ENCODE data around the gene RYR3.
A peak's percentile ranks its signal among the peaks of the same experiment; 100 is the strongest.

Gene RYR3

DNA sequence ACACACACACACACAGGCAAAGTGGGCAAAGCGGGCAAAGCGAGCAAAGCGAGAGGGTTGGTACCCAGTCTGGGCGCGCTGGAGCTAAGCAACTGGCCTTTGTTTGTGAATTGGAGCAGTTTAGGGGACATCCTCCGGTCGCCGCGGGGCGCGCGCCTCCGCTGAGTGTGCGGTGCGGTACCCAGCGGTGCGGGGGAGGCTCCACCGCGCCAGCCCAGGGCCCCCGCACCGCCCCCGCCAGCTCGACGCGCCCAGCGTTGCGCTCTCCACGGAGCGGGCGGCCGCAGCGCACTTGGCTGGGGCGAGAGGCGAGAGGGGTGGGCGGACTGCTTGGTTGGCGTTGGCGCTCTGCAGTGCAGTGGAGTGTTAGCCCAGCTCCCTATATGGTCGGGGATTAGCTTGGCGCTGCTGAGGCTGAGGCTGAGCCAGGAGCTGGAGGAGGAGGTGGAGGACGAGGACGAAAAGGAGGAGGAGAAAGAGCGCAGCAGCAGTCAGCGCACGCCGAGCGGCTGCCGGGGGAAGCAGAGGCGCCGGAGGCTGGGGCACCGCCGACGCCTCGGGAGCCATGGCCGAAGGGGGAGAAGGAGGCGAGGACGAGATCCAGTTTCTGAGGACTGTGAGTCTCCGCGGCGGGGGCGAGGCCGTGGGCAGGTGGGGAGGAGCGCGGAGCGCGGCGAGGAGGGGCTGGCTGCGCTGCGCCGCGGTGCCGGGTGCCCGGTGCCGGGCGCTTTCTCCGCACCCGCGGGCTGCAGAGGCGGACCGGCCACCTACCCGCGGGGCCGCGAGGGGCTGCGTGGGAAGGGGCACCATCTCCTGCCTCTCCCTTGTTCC lies at the start of gene RYR3:
TSS of gene RYR3 (plus strand) at position 487 of the 831 bp plus-strand sequence. CDS start at position 566, 79 bp downstream.
- no peak for DNase-seq (ENCODE audit: low read depth in 3 of 3, low spot score in 1 of 3)

GRCh38 chr15:33262306-33262705 lies 48.5 kb upstream of the RYR3 start:
- DNase-seq (ENCODE audit: low read depth in 3 of 3, low spot score in 1 of 3), result no peak

DNA sequence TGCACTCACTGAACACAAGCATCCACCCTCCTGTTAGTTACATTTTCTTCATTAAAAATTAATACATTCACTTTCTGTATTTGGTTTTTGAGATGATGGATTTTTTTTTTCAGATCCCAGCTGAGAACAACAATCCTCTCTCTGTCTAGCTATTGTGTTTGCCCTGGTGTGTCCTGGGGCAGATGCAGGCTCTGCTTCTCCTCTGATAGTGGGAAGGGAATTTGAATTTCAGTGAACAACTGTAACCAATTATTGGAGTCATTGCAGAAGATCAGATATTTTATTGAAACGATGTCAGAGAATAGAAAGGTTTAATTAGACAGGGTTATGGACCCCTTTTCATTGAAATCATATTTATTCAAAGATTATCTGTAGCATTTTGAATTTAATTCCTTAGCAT lies 33.1 kb upstream of the RYR3 start:
- DNase-seq (ENCODE audit: low read depth in 3 of 3, low spot score in 1 of 3), result no peak

DNA sequence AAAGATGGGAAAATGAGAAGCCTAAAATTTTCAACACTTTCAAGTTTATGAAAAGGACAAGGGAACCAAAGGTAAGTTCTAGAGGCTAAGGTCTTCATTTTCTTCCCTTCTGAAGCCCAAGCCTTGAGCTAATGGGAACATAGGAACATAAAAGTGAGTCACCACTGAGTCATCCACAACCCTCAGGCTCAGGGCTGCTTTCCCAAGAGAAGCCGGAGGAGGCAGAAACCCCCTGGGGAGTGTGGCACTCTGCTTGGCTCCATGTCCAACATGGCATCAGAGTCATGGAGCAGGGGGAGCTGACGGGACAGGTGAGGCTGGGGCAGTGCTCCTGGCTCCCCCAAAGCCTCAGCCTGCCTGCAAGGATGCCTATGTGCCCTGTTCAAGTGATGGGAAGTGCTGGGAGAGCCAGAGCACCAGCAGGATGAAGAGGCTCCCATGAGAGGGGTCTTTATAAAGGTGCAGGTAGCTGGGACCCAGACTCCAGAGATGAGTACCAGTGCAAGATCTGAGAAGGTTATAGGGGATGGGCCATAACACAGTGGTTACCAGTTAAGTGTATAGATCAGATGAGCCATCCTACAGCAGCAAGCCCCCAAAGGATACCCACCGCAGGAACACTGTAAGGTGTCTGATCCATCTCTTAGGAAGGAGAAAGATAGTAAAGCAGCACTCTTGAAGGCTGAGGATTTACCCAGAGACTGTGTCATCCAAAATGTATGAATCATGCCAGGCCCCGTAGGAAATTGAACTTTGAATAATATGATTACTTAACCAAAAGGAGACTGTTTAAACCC lies 31.8 kb upstream of the RYR3 start:
- no peak for DNase-seq (ENCODE audit: low read depth in 3 of 3, low spot score in 1 of 3)

DNA sequence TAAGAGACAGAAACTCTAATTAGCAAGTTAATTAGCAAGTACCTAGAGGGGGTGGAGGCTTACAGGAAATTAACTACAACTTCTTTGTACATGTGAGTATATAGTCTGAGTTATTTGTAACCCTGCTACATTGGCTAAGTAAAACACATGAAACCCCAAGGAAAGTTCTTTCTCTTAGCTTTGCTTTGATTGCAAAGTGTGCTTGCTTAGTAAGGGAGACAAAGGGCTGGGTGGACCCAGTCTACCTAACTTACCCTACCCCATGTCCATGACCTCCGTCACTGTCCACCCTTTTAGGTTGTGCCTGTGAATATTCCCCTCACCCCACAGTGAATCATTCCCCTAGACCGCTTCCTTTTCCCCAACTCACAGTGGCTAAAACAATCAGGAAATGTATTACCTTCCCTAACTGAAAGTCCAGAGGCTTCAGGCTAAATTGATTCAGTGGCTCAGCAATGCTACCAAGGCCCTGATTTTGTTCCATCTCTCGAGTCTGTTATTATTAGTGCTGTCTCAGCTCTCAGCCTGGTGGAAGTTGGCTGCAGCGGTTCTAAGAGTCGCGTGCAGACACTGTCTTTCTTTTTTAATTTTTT lies 31.1 kb upstream of the RYR3 start:
- DNase-seq (ENCODE audit: low read depth in 3 of 3, low spot score in 1 of 3), result no peak

DNA sequence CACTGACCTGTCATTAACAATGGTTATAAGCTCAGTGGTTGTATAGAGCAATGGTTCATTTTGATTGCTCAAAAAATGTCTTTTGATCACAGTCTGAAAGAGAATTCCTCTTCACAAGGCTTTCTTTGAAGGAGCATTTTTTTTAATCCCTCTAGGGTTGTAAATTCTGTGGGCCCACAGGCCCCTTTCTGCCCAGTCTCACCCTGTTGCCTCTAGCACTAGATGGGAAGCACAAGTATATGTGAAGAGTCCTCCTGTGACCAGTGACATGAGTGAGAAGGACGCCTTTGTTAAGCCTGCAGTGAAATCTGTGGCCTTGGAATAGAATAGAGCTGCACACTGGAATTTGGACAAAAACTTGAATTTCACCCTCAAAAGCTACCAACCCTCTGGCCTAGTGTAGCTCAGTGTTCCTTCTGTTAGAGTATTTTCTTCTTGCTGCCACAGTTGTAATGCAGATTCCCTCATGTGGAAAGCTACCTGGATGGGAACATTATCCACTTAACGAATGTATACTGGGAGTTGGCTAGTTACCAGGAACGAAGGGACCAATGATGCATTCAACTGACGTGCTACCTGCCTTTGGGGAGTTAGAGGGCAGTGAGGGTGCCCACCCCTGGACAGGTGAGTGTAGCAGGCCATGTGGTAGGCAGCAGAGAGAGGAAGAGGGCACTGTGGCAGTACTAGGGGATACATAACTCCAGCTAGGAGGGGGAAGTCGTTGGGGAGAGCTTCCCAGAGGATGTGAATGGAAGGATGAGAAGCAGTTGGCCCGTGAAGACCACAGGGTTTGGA lies 28.3 kb upstream of the RYR3 start:
- no peak for DNase-seq (ENCODE audit: low read depth in 3 of 3, low spot score in 1 of 3)

GRCh38 chr15:33283576-33283975 lies 27.2 kb upstream of the RYR3 start:
- DNase-seq (ENCODE audit: low read depth in 3 of 3, low spot score in 1 of 3), result no peak

DNA sequence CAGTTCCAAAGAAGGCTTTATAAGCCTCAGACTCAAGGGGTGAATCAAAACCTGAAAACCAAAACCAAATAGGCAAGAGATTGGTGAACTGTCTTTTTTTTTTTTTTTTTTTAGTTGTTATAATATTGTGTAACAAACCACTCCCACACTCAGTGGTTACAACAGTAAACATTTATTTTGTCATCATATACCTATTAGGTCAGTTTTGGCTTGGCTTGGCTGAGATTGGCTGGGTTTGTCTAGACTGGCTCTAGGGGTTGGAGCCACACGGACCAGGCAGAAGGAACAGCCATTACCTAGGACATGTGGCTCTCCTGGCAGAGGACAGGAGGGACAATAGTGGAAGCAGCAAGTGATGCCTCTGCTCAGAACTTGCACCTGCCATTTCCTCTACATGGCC lies 26.4 kb upstream of the RYR3 start:
- no peak for DNase-seq (ENCODE audit: low read depth in 3 of 3, low spot score in 1 of 3)

GRCh38 chr15:33292717-33293307 lies 18.0 kb upstream of the RYR3 start:
- DNase-seq (ENCODE audit: low read depth in 3 of 3, low spot score in 1 of 3), result peak in 1 of 3 donors; percentile 8

DNA sequence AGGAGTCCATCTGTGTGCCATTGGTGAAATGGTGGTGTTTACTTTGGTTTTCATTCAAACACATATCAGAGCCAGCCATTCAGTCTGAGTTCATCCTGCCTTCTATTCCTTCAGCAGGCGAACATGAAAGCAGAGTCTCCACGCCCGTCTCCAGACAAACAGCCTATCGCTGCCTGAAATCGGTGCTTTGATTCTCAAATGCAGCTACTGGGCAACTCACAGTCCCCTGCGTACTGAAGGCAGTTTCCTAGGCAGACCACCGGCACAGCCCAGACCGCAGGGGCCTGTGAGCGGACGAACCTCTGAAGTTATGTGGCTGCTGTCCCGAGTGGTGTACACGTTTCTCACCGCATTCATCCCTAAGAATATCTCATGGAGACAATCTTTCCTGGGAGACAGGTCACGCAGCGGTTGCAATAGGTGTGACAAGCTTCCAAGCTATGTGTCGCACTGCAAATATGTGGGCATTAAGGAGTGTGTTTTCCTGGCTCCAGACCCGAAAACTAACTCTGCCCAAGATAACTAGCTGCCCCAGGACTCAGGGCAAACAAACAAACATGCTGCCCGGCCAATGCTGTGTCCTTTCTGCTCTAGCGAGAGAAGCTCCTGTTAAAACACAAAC lies 16.9 kb upstream of the RYR3 start:
- DNase-seq (ENCODE audit: low read depth in 3 of 3, low spot score in 1 of 3), result no peak

DNA sequence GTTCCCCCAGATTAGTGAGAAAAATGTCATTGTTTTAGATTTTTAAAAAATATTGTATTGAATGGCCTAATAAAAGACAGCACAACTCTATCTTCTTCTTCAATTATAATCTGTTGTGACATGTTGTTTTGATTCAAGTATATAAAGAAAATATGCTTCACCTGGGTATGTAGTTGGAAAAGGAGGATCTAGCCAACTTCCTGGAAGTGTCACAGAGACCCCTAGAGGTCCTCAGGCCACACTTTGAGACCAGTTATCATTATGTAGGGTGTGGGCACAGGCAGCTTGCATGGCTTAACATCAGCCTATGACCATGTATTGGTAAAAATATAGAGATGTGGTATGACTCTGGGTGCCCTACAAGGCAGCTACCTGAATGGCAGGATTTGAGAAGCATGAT lies 14.7 kb upstream of the RYR3 start:
- DNase-seq (ENCODE audit: low read depth in 3 of 3, low spot score in 1 of 3), result no peak

- DNase-seq (ENCODE audit: low read depth in 3 of 3, low spot score in 1 of 3), result no peak
Observed at GRCh38 chr15:33296856-33297255, 13.9 kb upstream of the RYR3 start.

DNA sequence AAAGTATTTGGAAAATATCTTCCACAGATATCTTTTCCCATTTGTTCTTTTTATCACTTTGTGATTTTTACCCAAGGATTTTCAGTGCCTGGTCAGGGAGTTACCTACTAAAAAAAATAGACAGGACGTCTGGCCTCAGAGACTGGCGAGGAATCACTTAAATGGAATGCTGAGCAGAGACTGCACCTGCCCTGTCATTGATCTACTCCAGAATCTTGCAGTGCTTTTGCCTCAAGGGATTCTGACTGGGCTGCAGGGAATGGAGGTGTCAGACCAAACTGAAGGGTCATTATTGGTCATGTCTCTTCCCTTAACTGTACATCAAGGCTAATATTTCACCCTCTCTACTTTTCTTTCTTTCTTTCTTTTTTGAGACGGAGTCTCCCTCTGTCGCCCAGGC lies 12.1 kb upstream of the RYR3 start:
- DNase-seq (ENCODE audit: low read depth in 3 of 3, low spot score in 1 of 3), result no peak

GRCh38 chr15:33304924-33305323 lies 5.8 kb upstream of the RYR3 start:
- DNase-seq (ENCODE audit: low read depth in 3 of 3, low spot score in 1 of 3), result no peak

DNA sequence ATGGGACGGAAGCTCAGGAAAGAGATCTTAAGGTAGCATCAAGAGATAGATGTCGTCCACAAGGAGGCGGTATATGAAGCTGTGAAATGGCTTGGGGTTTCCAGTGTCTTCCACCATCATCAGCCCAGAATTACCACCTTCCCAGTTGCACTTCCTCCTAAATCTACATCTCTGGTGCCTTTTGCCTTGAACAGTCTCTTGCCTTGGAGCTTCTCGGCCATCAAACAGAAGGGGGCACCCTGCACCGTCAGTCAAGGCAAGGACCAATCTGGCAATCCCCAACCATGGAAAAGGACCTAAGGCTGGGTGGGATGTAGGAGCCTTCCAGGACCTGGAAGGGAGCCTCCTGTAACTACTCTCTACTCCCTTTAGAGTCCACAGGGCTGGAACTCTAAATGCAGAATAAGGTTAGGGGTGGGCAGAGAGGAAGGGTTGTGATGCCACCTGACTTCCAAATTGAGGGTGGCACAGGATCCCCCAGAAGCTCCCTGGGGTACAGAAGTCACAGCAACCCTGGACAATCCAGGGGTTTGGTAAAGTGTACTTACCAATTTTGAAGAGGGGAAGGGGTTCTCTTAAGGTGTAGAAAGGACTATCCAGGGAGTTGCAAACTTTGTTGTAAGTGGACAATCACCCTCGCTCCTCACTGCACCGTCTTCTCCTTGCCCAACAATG lies 1.0 kb upstream of the RYR3 start:
- no peak for DNase-seq (ENCODE audit: low read depth in 3 of 3, low spot score in 1 of 3)

GRCh38 chr15:33311312-33311971 lies 675 bp downstream of the RYR3 start:
- no peak for DNase-seq (ENCODE audit: low read depth in 3 of 3, low spot score in 1 of 3)

- DNase-seq (ENCODE audit: low read depth in 3 of 3, low spot score in 1 of 3), result no peak
Observed at GRCh38 chr15:33313491-33313890, 2.7 kb downstream of the RYR3 start.

DNA sequence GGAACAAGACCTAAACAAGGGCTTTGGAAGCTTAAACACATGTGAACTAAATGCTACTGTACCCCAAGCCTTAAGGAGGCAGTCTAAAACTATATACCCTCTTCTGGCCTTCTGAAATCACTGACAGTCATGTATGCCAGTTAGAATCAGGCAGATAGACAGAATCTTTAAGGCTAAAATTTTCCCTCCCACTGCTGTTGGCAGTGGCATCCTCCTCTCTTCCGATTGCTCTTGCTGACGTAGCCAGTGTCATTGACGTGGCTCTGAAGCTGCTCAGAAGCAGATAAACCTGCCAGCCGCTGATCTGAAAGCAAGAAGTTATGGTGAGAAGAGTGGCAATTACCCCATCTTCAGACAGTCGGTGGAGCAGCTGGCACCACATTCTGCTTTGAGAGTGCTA lies 3.3 kb downstream of the RYR3 start:
- no peak for DNase-seq (ENCODE audit: low read depth in 3 of 3, low spot score in 1 of 3)

- no peak for DNase-seq (ENCODE audit: low read depth in 3 of 3, low spot score in 1 of 3)
Observed at GRCh38 chr15:33315044-33315443, 4.3 kb downstream of the RYR3 start.

Data from stimulated activated CD4-positive, alpha-beta T cell treated with anti-CD3 and anti-CD28 coated beads, TNF-alpha, amount 100 ng/mL, for 1 hour (primary cell).